Ectodermal cell (in vitro differentiated cells): ENCODE measurements around the gene ADSS2. TPM values are rescaled to one million over a fixed set of nuclear protein-coding genes. Genes with fewer than 3 reads are reported as not detected.
A peak's percentile ranks its signal among the peaks of the same experiment; 100 is the strongest.
"Not testable (repeated sequence)": the region's sequence is repeated elsewhere in the genome, so short reads cannot be mapped to it uniquely, and the experiment has no call there.

Experiments
- H3K27ac ChIP-seq: 2 replicates; pipeline ENCODE4 v1.7.0; 2013; ENCODE audit warnings: mild to moderate bottlenecking, low read depth, low read length; ENCODE audit not compliant: insufficient read depth, poor library complexity, severe bottlenecking
- H3K27me3 ChIP-seq: 2 replicates; pipeline ENCODE4 v1.7.0; 2013; ENCODE audit warnings: mild to moderate bottlenecking, low read length; ENCODE audit not compliant: insufficient read depth, control insufficient read depth, poor library complexity, severe bottlenecking
- H3K36me3 ChIP-seq: one replicate; pipeline ENCODE4 v1.7.0; 2013; ENCODE audit warnings: low read length; ENCODE audit not compliant: control insufficient read depth, insufficient read depth
- H3K4me1 ChIP-seq: one replicate; pipeline ENCODE4 v1.7.0; 2013; ENCODE audit warnings: low read length; ENCODE audit not compliant: control insufficient read depth, insufficient read depth
- H3K4me3 ChIP-seq: 2 replicates; pipeline ENCODE4 v1.7.0; 2013; ENCODE audit warnings: low read depth, low read length, control low read depth; ENCODE audit not compliant: insufficient read depth
- H3K9me3 ChIP-seq: 2 replicates; pipeline ENCODE4 v1.7.0; 2013; ENCODE audit warnings: mild to moderate bottlenecking, low read length, moderate library complexity; ENCODE audit not compliant: control insufficient read depth
- WGBS, 2 experiments: methylation state at CpG; one replicate each; pipeline ENCODE4 v1.1.7; 2013; ENCODE audit warnings: missing lambda C conversion rate in 2 of 2; 5-methylcytosine and 5-hydroxymethylcytosine counted together
- polyA plus RNA-seq, 4 experiments: library from polyadenylated mRNA; stranded (reverse); fragments of 50-300 nt; gene quantifications; one replicate each; pipeline ENCODE4 v1.2.3, GENCODE V29; 2013

Gene ADSS2
- polyA plus RNA-seq (2013, experiment 1 of 4): 77.5 TPM
- 95.7 TPM for polyA plus RNA-seq (2013, experiment 2 of 4)
- 59.6 TPM for polyA plus RNA-seq (2013, experiment 3 of 4)
- 67.3 TPM for polyA plus RNA-seq (2013, experiment 4 of 4)

GRCh38 chr1:244451539-244451950, at the start of gene ADSS2:
Gene ADSS2, minus strand, starts transcription at chr1:244451909. Its CDS starts 92 bp downstream, at chr1:244451817.
- no peaks in the 10 kb centered on the region for H3K36me3 ChIP-seq
- no peaks in the 10 kb centered on the region for H3K9me3 ChIP-seq
- peak within 1 kb of the TSS; percentile 82 for H3K27ac ChIP-seq
- H3K4me1 ChIP-seq: peaks cover 40% of the 10 kb centered on the region
- no peaks in the 10 kb centered on the region for H3K27me3 ChIP-seq
- 0% methylated on average over 45 of the region's 45 CpGs for WGBS, 2 experiments
- H3K4me3 ChIP-seq: peak within 1 kb of the TSS; percentile 97

GRCh38 chr1:244500515-244500914, 48.8 kb upstream of the ADSS2 start:
- not testable (repeated sequence) for H3K4me3 ChIP-seq, H3K27ac ChIP-seq
- WGBS, 2 experiments: 87 to 96% methylated on average over 4 of the region's 4 CpGs

GRCh38 chr1:244499484-244499883, 47.8 kb upstream of the ADSS2 start:
- H3K4me3 ChIP-seq, H3K27ac ChIP-seq, H3K4me1 ChIP-seq, H3K9me3 ChIP-seq, H3K27me3 ChIP-seq, H3K36me3 ChIP-seq: not testable (repeated sequence)
- 91% methylated on average over 1 of the region's 2 CpGs; no CpG with 5 or more reads in 1 of the 2 experiments for WGBS, 2 experiments

More at GRCh38 chr1:244500515-244500914, 48.8 kb upstream of the ADSS2 start:
- H3K9me3 ChIP-seq, H3K4me1 ChIP-seq, H3K36me3 ChIP-seq, H3K27me3 ChIP-seq: not testable (repeated sequence)

GRCh38 chr1:244497805-244498204, 46.1 kb upstream of the ADSS2 start:
- Histone ChIP-seq H3K4me1 (no peaks in the 10 kb centered on the region), H3K36me3 (no peaks in the 10 kb centered on the region), H3K27me3 (no peaks in the 10 kb centered on the region), H3K27ac (no peak overlapping the region), H3K4me3 (no peak overlapping the region), H3K9me3 (no peaks in the 10 kb centered on the region)
- WGBS, 2 experiments: 86% methylated on average over 1 of the region's 1 CpG; no CpG with 5 or more reads in 1 of the 2 experiments

- no peaks in the 10 kb centered on the region for H3K27me3 ChIP-seq
- H3K9me3 ChIP-seq: no peaks in the 10 kb centered on the region
- H3K4me1 ChIP-seq: no peaks in the 10 kb centered on the region
- no peaks in the 10 kb centered on the region for H3K36me3 ChIP-seq
- H3K4me3 ChIP-seq: no peak overlapping the region
- 70 to 83% methylated on average over 1 of the region's 1 CpG for WGBS, 2 experiments
- H3K27ac ChIP-seq: no peak overlapping the region
Measured at GRCh38 chr1:244496186-244496585, 44.5 kb upstream of the ADSS2 start.

GRCh38 chr1:244494653-244495052, 42.9 kb upstream of the ADSS2 start:
- H3K27me3 ChIP-seq: no peaks in the 10 kb centered on the region
- no peak overlapping the region for H3K4me3 ChIP-seq
- no CpG with 5 or more reads among the region's 2 CpGs for WGBS, 2 experiments
- no peaks in the 10 kb centered on the region for H3K4me1 ChIP-seq
- H3K9me3 ChIP-seq: no peaks in the 10 kb centered on the region
- H3K36me3 ChIP-seq: no peaks in the 10 kb centered on the region
- no peak overlapping the region for H3K27ac ChIP-seq

GRCh38 chr1:244484971-244485370, 33.3 kb upstream of the ADSS2 start:
- WGBS, 2 experiments: 62 to 63% methylated on average over 3 of the region's 3 CpGs
- H3K27ac ChIP-seq, H3K4me3 ChIP-seq, H3K9me3 ChIP-seq, H3K27me3 ChIP-seq, H3K36me3 ChIP-seq, H3K4me1 ChIP-seq: not testable (repeated sequence)

GRCh38 chr1:244473059-244473605, 21.4 kb upstream of the ADSS2 start:
- Histone ChIP-seq H3K4me1 (no peaks in the 10 kb centered on the region), H3K27me3 (no peaks in the 10 kb centered on the region), H3K36me3 (no peaks in the 10 kb centered on the region), H3K4me3 (no peak overlapping the region), H3K9me3 (no peaks in the 10 kb centered on the region), H3K27ac (no peak overlapping the region)
- WGBS, 2 experiments: 95 to 96% methylated on average over 5 to 6 of the region's 6 CpGs

- 77 to 89% methylated on average over 1 to 2 of the region's 2 CpGs for WGBS, 2 experiments
- Histone ChIP-seq H3K9me3 (no peaks in the 10 kb centered on the region), H3K4me1 (no peaks in the 10 kb centered on the region), H3K4me3 (no peak overlapping the region), H3K27me3 (no peaks in the 10 kb centered on the region), H3K27ac (no peak overlapping the region), H3K36me3 (no peaks in the 10 kb centered on the region)
Measured at GRCh38 chr1:244466724-244467123, 15.0 kb upstream of the ADSS2 start.

GRCh38 chr1:244461245-244462071, 9.7 kb upstream of the ADSS2 start, which contains the start of gene CATSPERE:
Gene CATSPERE, plus strand, starts transcription at chr1:244461273. Its CDS starts 157 bp downstream, at chr1:244461430.
- Histone ChIP-seq H3K27me3 (no peaks in the 10 kb centered on the region), H3K4me3 (peak within 1 kb of the TSS; percentile 29), H3K9me3 (no peaks in the 10 kb centered on the region), H3K27ac (no peak within 1 kb of the TSS), H3K36me3 (no peaks in the 10 kb centered on the region), H3K4me1 (no peaks in the 10 kb centered on the region)
- WGBS, 2 experiments: 63 to 70% methylated on average over 61 of the region's 61 CpGs
